AG04449 (cell line): ENCODE results near the gene RAX.

ENCODE experiments used
- CTCF ChIA-PET: fragments of 350-600 bp; formaldehyde crosslinking; extraction: SDS; loops from one replicate; lab custom pipeline; 2021; ENCODE audit warnings: antibody characterized with exemption; lab: Yijun Ruan, JAX
- POLR2A ChIA-PET: fragments of 400-600, 350-600 bp; formaldehyde crosslinking; extraction: SDS; loops from one replicate; lab custom pipeline; 2020; ENCODE audit warnings: antibody characterized with exemption, inconsistent platforms; lab: Yijun Ruan, JAX
- DNase-seq: peaks from one replicate; pipeline ENCODE4 v3.0.0-alpha.2; 2010; ENCODE audit warnings: low read depth, low spot score
- H3K4me3 ChIP-seq: 2 replicates; pipeline ENCODE4 v1.5.1; 2011; ENCODE audit warnings: low read depth, mild to moderate bottlenecking, control low read depth, low read length
- TF ChIP-seq, protein P1 (sequence below): IDR thresholded peaks from one replicate; pipeline ENCODE4 v1.5.1; 2011; ENCODE audit warnings: mild to moderate bottlenecking, moderate library complexity, low read length, control low read depth, inconsistent platforms; ENCODE audit not compliant: insufficient read depth; ENCODE audit errors: missing control alignments

RAX gene

GRCh38 chr18:59298871-59299270, 25.6 kb upstream of the RAX start:
- no peak overlapping the region for H3K4me3 ChIP-seq
- TF ChIP-seq, protein P1, sequence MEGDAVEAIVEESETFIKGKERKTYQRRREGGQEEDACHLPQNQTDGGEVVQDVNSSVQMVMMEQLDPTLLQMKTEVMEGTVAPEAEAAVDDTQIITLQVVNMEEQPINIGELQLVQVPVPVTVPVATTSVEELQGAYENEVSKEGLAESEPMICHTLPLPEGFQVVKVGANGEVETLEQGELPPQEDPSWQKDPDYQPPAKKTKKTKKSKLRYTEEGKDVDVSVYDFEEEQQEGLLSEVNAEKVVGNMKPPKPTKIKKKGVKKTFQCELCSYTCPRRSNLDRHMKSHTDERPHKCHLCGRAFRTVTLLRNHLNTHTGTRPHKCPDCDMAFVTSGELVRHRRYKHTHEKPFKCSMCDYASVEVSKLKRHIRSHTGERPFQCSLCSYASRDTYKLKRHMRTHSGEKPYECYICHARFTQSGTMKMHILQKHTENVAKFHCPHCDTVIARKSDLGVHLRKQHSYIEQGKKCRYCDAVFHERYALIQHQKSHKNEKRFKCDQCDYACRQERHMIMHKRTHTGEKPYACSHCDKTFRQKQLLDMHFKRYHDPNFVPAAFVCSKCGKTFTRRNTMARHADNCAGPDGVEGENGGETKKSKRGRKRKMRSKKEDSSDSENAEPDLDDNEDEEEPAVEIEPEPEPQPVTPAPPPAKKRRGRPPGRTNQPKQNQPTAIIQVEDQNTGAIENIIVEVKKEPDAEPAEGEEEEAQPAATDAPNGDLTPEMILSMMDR, result no peak
- no peak for DNase-seq
- ChIA-PET CTCF (interaction anchor here (0.9 to 1.6 kb wide), 5 partner anchors 9 to 215 kb away, joined by 3 to 10 read pairs (median 3); no protein-coding TSS in a partner anchor), POLR2A (no interaction called here)

- no peak for DNase-seq
- POLR2A ChIA-PET, result no interaction called here
- TF ChIP-seq, protein P1, result no peak
- CTCF ChIA-PET, result interaction anchor here (0.6 to 1.3 kb wide), 4 partner anchors 9 to 109 kb away, joined by 3 to 4 read pairs (median 3); no protein-coding TSS in a partner anchor
- H3K4me3 ChIP-seq, result no peak overlapping the region
Measured at GRCh38 chr18:59293317-59293716, 20.1 kb upstream of the RAX start.

GRCh38 chr18:59286341-59286740, 13.1 kb upstream of the RAX start:
- CTCF ChIA-PET, result interaction anchor here (1.1 to 1.9 kb wide), 5 partner anchors 10 to 116 kb away, joined by 4 to 10 read pairs (median 6); partner anchors contain the start of gene RAX
- TF ChIP-seq, protein P1, result no peak
- POLR2A ChIA-PET, result no interaction called here
- H3K4me3 ChIP-seq, result no peak overlapping the region
- no peak for DNase-seq

DNA sequence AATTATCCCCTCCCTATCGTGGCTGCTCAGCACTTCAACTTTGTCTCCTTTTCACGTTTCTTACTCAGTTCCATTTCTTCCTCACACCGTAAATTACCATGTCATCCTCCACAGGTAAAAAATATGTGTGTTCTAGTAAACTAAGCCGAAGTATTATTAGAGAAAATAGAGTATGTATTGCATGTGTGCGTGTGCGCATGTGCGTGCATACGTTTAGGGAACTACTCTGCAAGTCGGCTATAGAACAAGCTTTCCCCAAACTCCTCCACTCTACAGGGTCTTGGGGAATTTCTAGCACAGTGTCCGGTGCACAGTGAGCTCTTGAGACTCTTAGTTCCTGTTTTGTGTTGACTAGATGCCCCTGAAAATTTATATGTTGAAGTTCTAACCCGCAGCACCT, 9.1 kb upstream of the RAX start:
- TF ChIP-seq, protein P1, result no peak

GRCh38 chr18:59279722-59280121, 6.5 kb upstream of the RAX start:
- CTCF ChIA-PET, result interaction anchor here (0.7 to 4.1 kb wide), 3 partner anchors 30 to 123 kb away, joined by 3 to 18 read pairs (median 3); no protein-coding TSS in a partner anchor
- POLR2A ChIA-PET, result no interaction called here
- H3K4me3 ChIP-seq, result no peak overlapping the region
- no peak for DNase-seq
- TF ChIP-seq, protein P1, result no peak

More for the DNA sequence above, 9.1 kb upstream of the RAX start:
- ChIA-PET POLR2A (no interaction called here), CTCF (interaction anchor here (0.9 kb wide), 1 partner anchor 26 kb away, joined by 3 read pairs; no protein-coding TSS in a partner anchor)
- no peak for DNase-seq
- H3K4me3 ChIP-seq, result no peak overlapping the region

DNA sequence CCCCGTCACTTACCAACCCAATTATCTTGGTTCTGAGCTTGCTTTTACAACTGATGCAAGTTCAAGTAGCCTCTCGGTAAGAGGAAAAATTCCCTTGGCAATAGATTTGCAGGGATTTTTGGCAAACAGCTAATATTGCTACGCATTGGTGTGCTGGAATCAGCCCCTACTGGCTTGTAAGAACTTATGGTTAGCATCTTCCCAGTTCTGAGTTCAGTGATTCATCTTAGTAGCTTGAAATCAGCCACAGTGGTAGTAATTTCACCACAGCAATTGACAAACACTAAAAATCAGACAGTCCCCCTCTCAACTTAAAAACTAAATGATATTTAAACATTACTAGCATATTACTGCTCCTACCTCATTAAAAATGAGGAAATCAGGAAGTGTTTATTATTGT, 5.9 kb upstream of the RAX start:
- POLR2A ChIA-PET, result interaction anchor here (0.5 kb wide), 1 partner anchor 11 kb away, joined by 4 read pairs; no protein-coding TSS in a partner anchor
- TF ChIP-seq, protein P1, result no peak
- CTCF ChIA-PET, result interaction anchor here (0.7 to 4.1 kb wide), 5 partner anchors 8 to 123 kb away, joined by 3 to 18 read pairs (median 3); no protein-coding TSS in a partner anchor

More for the DNA sequence above, 5.9 kb upstream of the RAX start:
- no peak overlapping the region for H3K4me3 ChIP-seq
- no peak for DNase-seq
